ENCODE measurements around the gene TFPI2.
A peak's percentile ranks its signal among the peaks of the same experiment; 100 is the strongest.

TFPI2 gene

GRCh38 chr7:93858857-93859256 is 31.7 kb downstream of the TFPI2 start:
- DNase-seq (ENCODE audit: low read depth, low spot score): no peak

GRCh38 chr7:93856323-93856722 is 34.2 kb downstream of the TFPI2 start:
- DNase-seq (ENCODE audit: low read depth, low spot score): peak; percentile 8

GRCh38 chr7:93855797-93856196 is 34.8 kb downstream of the TFPI2 start:
- DNase-seq (ENCODE audit: low read depth, low spot score): no peak

- no peak for DNase-seq (ENCODE audit: low read depth, low spot score)
Measured at GRCh38 chr7:93854480-93854879, 36.1 kb downstream of the TFPI2 start.

DNA sequence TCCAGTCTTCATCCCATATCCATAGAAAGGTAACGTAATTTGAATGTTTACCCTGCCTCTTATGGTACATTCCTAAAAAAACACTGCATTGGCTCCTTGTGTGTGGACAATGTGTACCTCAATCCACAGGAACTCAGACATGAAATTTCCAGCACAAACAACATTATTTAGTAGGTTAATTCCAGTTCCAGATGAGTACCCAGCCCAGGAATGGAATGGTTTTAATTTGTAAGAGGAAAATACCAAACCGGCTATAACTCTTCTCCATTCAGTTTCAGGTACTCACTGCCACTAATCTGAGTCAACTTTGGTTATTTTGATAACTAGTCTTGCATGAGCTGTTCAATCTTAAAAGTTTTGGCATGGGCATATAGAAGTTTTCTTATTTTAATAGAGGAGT is 39.0 kb downstream of the TFPI2 start:
- DNase-seq (ENCODE audit: low read depth, low spot score): peak; percentile 70

DNA sequence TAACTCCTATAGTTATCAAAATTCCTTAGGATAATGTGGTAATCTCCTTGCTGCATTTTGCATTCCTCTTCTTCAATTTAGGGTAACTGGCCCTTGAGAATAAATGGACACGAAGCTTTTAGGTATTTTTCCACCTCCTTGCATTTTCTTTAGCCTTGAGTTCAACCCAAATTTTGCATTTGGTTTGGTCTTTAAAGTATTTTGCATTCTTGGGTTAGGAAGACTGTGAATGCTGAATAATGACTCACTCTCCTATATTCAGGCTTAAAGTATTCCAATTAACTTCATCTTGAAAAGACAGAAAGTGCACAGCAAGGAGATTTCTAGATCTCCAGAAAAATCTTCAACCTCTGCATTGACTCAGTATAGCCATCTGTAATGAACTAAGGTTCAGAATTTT is 47.3 kb downstream of the TFPI2 start:
- peak; percentile 78 for DNase-seq (ENCODE audit: low read depth, low spot score)

- peak; percentile 28 for DNase-seq (ENCODE audit: low read depth, low spot score)
Measured at GRCh38 chr7:93838966-93839365, 51.6 kb downstream of the TFPI2 start.

DNA sequence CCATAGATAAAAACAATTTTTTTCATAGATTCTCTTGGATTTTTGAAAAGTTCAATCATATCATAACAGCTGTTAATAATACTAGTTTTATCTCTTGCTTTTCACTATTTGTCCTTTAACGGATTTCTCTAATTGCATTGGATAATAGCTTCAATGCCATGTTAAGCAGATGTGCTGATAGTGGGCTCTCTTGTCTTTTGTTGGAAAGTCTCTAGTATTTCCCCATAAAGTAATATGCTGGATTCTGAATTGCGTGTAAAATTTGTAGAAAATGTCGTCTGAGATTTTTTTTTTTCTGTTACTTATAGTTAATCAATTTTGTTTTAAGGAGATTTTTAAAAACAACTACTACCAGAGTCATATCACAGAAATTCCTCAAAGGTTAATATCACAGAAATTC is 53.3 kb downstream of the TFPI2 start:
- DNase-seq (ENCODE audit: low read depth, low spot score): no peak

GRCh38 chr7:93836116-93836515 is 54.4 kb downstream of the TFPI2 start:
- DNase-seq (ENCODE audit: low read depth, low spot score): no peak

DNA sequence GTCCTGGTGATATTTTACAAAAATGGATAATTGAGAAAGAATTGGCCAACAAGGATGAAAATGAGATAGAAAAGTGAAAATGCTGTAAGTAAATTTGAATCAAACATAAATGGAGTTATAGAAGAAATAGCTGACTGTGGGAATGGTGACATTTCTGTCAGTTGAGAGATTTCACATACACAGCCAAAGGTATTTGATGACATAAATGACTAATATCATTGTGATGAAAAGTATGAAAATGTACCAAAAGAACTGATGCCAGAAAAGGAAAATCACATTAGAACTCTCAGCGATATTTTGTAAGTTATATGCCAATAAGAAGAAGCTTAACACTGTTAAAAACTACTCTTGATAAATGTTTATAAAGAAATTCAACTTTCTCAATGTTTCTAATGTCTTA is 54.9 kb downstream of the TFPI2 start:
- peak; percentile 6 for DNase-seq (ENCODE audit: low read depth, low spot score)
